Measurements from ENCODE around the gene BRF1. TPM values are rescaled to one million over a fixed set of nuclear protein-coding genes. Genes with fewer than 3 reads are reported as not detected.
A peak's percentile ranks its signal among the peaks of the same experiment; 100 is the strongest.

Gene BRF1
- total RNA-seq, 1 donor from 2014 or later = 16.9 TPM

DNA sequence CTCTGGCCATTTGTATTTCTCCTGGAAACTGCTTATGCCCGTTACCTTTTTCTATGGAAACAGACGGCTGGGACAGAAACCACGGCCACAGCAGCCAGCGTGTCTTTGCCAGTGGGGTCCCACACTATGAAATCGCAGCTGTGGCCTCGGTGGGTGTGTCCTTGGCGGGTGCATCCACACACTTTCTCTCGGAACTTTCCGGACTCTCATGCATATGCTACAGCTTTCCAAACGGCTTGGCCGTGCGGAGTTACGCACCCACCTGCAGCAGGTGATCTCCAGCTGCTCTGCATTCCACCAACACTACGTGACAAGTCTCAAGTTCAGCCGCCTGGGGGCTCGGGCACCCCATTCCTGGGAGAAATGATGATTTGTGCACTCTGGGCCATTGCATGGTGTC, 53.8 kb downstream of the BRF1 start:
- peaks cover 7% of the 10 kb centered on the region for H3K27me3 ChIP-seq
- H3F3A ChIP-seq (ENCODE audit: low read depth) = peaks cover 11% of the 10 kb centered on the region
- no peak overlapping the region for H3K27ac ChIP-seq
- no peak overlapping the region for H3K4me2 ChIP-seq
- no peak for DNase-seq (ENCODE audit: low spot score)
- H3K27ac Mint-ChIP-seq = no peak overlapping the region
- H3K36me3 Mint-ChIP-seq = peaks cover 16% of the 10 kb centered on the region
- H3K36me3 ChIP-seq = no peaks in the 10 kb centered on the region
- peaks cover 10% of the 10 kb centered on the region for H3K4me1 ChIP-seq
- peaks cover 2% of the 10 kb centered on the region for H3K27me3 Mint-ChIP-seq (ENCODE audit: insufficient read depth, low read depth)
- H4K20me1 ChIP-seq (ENCODE audit: low read depth) = peaks cover 34% of the 10 kb centered on the region
- peaks cover 35% of the 10 kb centered on the region for H3K79me2 ChIP-seq (ENCODE audit: low read depth)
- no peak overlapping the region for H3K9ac ChIP-seq
- H3K9me3 ChIP-seq (ENCODE audit: low read depth) = no peaks in the 10 kb centered on the region
- H3K4me3 Mint-ChIP-seq = peak overlapping the region; percentile 86
- no peak overlapping the region for H3K4me3 ChIP-seq
- no peaks in the 10 kb centered on the region for H3K9me3 Mint-ChIP-seq
- no peak for TF ChIP-seq EZH2phosphoT487 (IDR thresholded peaks at IDR 0.05)
- no peak for TF ChIP-seq CTCF (IDR thresholded peaks at IDR 0.05)
- no peak for TF ChIP-seq EZH2 (IDR thresholded peaks at IDR 0.05)
- H2AFZ ChIP-seq (replicated peaks) = no peak overlapping the region
- H3K4me1 Mint-ChIP-seq = peaks cover 2% of the 10 kb centered on the region

GRCh38 chr14:105244334-105244733, 56.5 kb downstream of the BRF1 start:
- no peak overlapping the region for H3K4me2 ChIP-seq
- TF ChIP-seq EZH2 (IDR thresholded peaks at IDR 0.05) (no peak), CTCF (IDR thresholded peaks at IDR 0.05) (no peak), EZH2phosphoT487 (IDR thresholded peaks at IDR 0.05) (no peak)
- H3K36me3 ChIP-seq = no peaks in the 10 kb centered on the region
- DNase-seq (ENCODE audit: low spot score) = no peak
- no peak overlapping the region for H3K27ac ChIP-seq
- peaks cover 4% of the 10 kb centered on the region for H3K27me3 ChIP-seq
- Mint-ChIP-seq H3K4me3 (no peak overlapping the region), H3K27ac (no peak overlapping the region), H3K4me1 (peaks cover 2% of the 10 kb centered on the region), H3K27me3 (ENCODE audit: insufficient read depth, low read depth) (peaks cover 2% of the 10 kb centered on the region), H3K36me3 (peaks cover 10% of the 10 kb centered on the region), H3K9me3 (no peaks in the 10 kb centered on the region)
- peaks cover 8% of the 10 kb centered on the region for H3K4me1 ChIP-seq
- H3K79me2 ChIP-seq (ENCODE audit: low read depth) = peaks cover 45% of the 10 kb centered on the region
- no peak overlapping the region for H3K4me3 ChIP-seq
- peaks cover 22% of the 10 kb centered on the region for H4K20me1 ChIP-seq (ENCODE audit: low read depth)
- peaks cover 7% of the 10 kb centered on the region for H3F3A ChIP-seq (ENCODE audit: low read depth)
- no peaks in the 10 kb centered on the region for H3K9me3 ChIP-seq (ENCODE audit: low read depth)
- no peak overlapping the region for H2AFZ ChIP-seq (replicated peaks)
- H3K9ac ChIP-seq = no peak overlapping the region

GRCh38 chr14:105241641-105242040, 59.2 kb downstream of the BRF1 start:
- no peak overlapping the region for H3K27ac Mint-ChIP-seq
- Histone ChIP-seq H3K36me3 (no peaks in the 10 kb centered on the region), H3K27ac (no peak overlapping the region), H3F3A (ENCODE audit: low read depth) (no peaks in the 10 kb centered on the region), H3K4me1 (no peaks in the 10 kb centered on the region), H3K9ac (no peak overlapping the region), H3K9me3 (ENCODE audit: low read depth) (no peaks in the 10 kb centered on the region), H2AFZ (replicated peaks) (no peak overlapping the region), H4K20me1 (ENCODE audit: low read depth) (peaks cover 6% of the 10 kb centered on the region), H3K27me3 (no peaks in the 10 kb centered on the region), H3K79me2 (ENCODE audit: low read depth) (peaks cover 33% of the 10 kb centered on the region), H3K4me3 (no peak overlapping the region), H3K4me2 (no peak overlapping the region)
- H3K9me3 Mint-ChIP-seq = no peaks in the 10 kb centered on the region
- H3K4me1 Mint-ChIP-seq = no peaks in the 10 kb centered on the region
- TF ChIP-seq EZH2phosphoT487 (IDR thresholded peaks at IDR 0.05) (no peak), CTCF (IDR thresholded peaks at IDR 0.05) (no peak)
- no peak overlapping the region for H3K4me3 Mint-ChIP-seq
- no peak for DNase-seq (ENCODE audit: low spot score)
- peaks cover 10% of the 10 kb centered on the region for H3K36me3 Mint-ChIP-seq
- no peaks in the 10 kb centered on the region for H3K27me3 Mint-ChIP-seq (ENCODE audit: insufficient read depth, low read depth)
